Measurements from ENCODE around the gene PHRF1. TPM values are rescaled to one million over a fixed set of nuclear protein-coding genes. Genes with fewer than 3 reads are reported as not detected.

PHRF1 gene
- total RNA-seq, 6 experiments from 2014 or later, result 15.4 to 21.9 (median 20.3) TPM

GRCh38 chr11:624705-625635, 48.7 kb downstream of the PHRF1 start, which contains the start of gene CDHR5:
Gene CDHR5 (minus strand): TSS chr11:624955. CDS start chr11:624902, 53 bp downstream.
- Histone ChIP-seq H3K4me1 (peaks cover 0 to 9% (median 0%) of the 10 kb centered on the region in 4 donors), H3K36me3 (no peaks in the 10 kb centered on the region), H3K27ac (peak within 1 kb of the TSS in 1 of 3 donors; percentile 24), H3K4me3 (peak within 1 kb of the TSS; percentile 47 to 56 (median 56)), H3K9me3 (no peaks in the 10 kb centered on the region), H3K27me3 (no peaks in the 10 kb centered on the region)
- WGBS (ENCODE audit: insufficient coverage, low coverage, low lambda C conversion rate, missing lambda C conversion rate), result 29% methylated on average over 4 of the region's 33 CpGs
- DNase-seq, result peak; percentile 41 to 66 (median 57)
- intact Hi-C loops (cut with DNase I), result no loop called here
- peak; percentile 57 to 83 (median 64) for ATAC-seq
- no peak for TF ChIP-seq CTCF (IDR thresholded peaks at IDR 0.05)
- peak; percentile 9 for TF ChIP-seq POLR2A (IDR thresholded peaks at IDR 0.05)

- intact Hi-C loops (cut with DNase I), result no loop called here
- H3K4me3 ChIP-seq, result no peak overlapping the region
- ATAC-seq (peak in 1 of 4 donors; percentile 1), DNase-seq (peak in 1 of 3 donors; percentile 46)
- no peaks in the 10 kb centered on the region for H3K9me3 ChIP-seq
- 66% methylated on average over 6 of the region's 22 CpGs for WGBS (ENCODE audit: insufficient coverage, low coverage, low lambda C conversion rate, missing lambda C conversion rate)
- peaks cover 0 to 9% (median 0%) of the 10 kb centered on the region in 4 donors for H3K4me1 ChIP-seq
- TF ChIP-seq POLR2A (IDR thresholded peaks at IDR 0.05) (no peak), CTCF (IDR thresholded peaks at IDR 0.05) (no peak)
- H3K27ac ChIP-seq, result no peak overlapping the region
- H3K36me3 ChIP-seq, result no peaks in the 10 kb centered on the region
- H3K27me3 ChIP-seq, result no peaks in the 10 kb centered on the region
Observed at GRCh38 chr11:625636-626268, 49.5 kb downstream of the PHRF1 start.

DNA sequence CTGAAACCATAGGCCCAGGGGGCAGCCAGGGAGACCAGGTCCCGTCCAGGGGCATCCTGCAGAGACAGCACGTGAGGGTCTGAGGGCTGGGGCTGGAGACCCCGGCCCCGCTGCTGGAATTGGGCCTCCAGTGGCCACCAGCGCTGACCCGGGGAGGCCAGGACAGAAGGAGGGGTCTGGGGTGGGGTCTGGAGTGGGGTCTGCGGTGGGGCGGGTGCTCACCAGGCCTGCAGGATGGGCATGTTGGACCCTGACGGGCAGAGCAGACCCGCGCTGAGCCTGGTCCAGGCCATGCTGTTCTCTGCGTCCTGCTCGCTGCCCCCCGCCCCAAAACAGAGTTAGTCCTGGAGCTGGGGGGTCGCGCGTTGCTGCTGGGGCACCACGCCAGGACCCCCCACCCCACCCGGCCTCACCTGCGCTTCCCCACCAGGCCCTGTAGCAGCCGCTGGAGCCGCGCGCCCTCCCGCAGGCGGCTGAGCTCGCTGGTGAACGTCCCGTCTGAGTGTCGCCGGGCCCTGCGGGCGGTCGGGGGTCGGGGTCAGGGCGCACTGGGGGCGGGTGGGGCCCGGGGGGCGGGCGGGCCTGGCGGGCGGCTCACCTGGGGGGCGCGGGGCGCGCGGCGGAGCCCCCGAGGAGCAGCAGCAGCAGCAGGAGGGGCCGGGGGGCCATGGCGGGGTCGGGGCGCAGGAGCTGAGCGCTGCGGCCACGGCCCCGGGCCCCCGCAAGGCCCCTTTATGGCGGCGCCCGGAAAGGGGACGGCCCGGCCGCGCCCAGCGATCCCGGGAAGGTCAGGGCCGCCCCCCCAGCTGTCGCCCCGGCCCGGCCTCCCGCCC, 50.4 kb downstream of the PHRF1 start, which contains the start of gene SCT:
SCT (minus strand) TSS at position 707 of the 833 bp plus-strand sequence; CDS start at position 669, 38 bp downstream.
- Histone ChIP-seq H3K27me3 (no peaks in the 10 kb centered on the region), H3K9me3 (no peaks in the 10 kb centered on the region), H3K27ac (no peak within 1 kb of the TSS), H3K4me3 (no peak within 1 kb of the TSS), H3K36me3 (no peaks in the 10 kb centered on the region), H3K4me1 (peaks cover 0 to 9% (median 0%) of the 10 kb centered on the region in 4 donors)
- intact Hi-C loops (cut with DNase I), result no loop called here
- peak in 1 of 3 donors; percentile 19 for DNase-seq
- no peak for ATAC-seq
- TF ChIP-seq POLR2A (IDR thresholded peaks at IDR 0.05) (no peak), CTCF (IDR thresholded peaks at IDR 0.05) (no peak)
- WGBS (ENCODE audit: insufficient coverage, low coverage, low lambda C conversion rate, missing lambda C conversion rate), result no CpG with 5 or more reads among the region's 72 CpGs

DNA sequence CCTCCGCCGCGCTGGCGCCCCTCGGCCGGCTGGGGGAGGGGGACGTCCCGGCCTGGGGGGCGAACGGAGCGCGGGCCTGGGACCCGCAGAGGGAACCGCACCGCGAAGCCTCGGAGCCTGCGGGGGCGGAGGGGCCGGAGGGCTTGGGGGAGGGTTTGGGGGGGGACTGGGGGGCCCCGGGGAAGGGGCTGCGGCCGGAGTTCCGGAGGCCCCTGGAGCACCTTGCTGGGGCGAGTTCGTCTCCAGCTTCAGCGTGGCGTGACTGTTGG, 51.0 kb downstream of the PHRF1 start:
- no peak for TF ChIP-seq POLR2A (IDR thresholded peaks at IDR 0.05)
- no peak for TF ChIP-seq CTCF (IDR thresholded peaks at IDR 0.05)
- intact Hi-C loops (cut with DNase I), result no loop called here
- ATAC-seq (no peak), DNase-seq (no peak)
- Histone ChIP-seq H3K27ac (no peak overlapping the region), H3K27me3 (no peaks in the 10 kb centered on the region), H3K36me3 (no peaks in the 10 kb centered on the region), H3K4me1 (peaks cover 0 to 9% (median 0%) of the 10 kb centered on the region in 4 donors), H3K4me3 (no peak overlapping the region), H3K9me3 (no peaks in the 10 kb centered on the region)
- no CpG with 5 or more reads among the region's 28 CpGs for WGBS (ENCODE audit: insufficient coverage, low coverage, low lambda C conversion rate, missing lambda C conversion rate)
